Uterus (tissue), 4 donors: ENCODE measurements around the gene TGFA. TPM values are rescaled to one million over a fixed set of nuclear protein-coding genes. Genes with fewer than 3 reads are reported as not detected.

Experiments
- DNase-seq, 2 donors: peaks; one replicate each; pipeline ENCODE4 v3.0.0-alpha.2; 2019 to 2020
- H3K27ac ChIP-seq, 2 donors: fragments of 200-600 bp; sonication (generic); 1 replicate in 1 of 2; 2 replicates in 1 of 2; pipeline ENCODE4 v1.5.1; 2016 to 2018
- H3K27me3 ChIP-seq, 2 donors: fragments of 200-600 bp; sonication (generic); one replicate each; pipeline ENCODE4 v1.5.1; 2018 to 2019; ENCODE audit warnings: control low read depth in 1 of 2
- H3K36me3 ChIP-seq, 2 donors: fragments of 200-600 bp; sonication (generic); one replicate each; pipeline ENCODE4 v1.5.1; 2019; ENCODE audit warnings: control low read depth in 1 of 2
- H3K4me1 ChIP-seq, 2 donors: fragments of 200-600 bp; sonication (generic); one replicate each; pipeline ENCODE4 v1.5.1; 2018 to 2019; ENCODE audit warnings: control low read depth in 1 of 2
- H3K4me3 ChIP-seq, 2 donors: fragments of 200-600 bp; sonication (generic); 1 replicate in 1 of 2; 2 replicates in 1 of 2; pipeline ENCODE4 v1.5.1; 2018 to 2019; ENCODE audit warnings: mild to moderate bottlenecking in 1 of 2
- H3K9me3 ChIP-seq, 2 donors: fragments of 200-600 bp; sonication (generic); one replicate each; pipeline ENCODE4 v1.5.1; 2019; ENCODE audit warnings: control low read depth in 1 of 2
- CTCF ChIP-seq, 4 experiments: fragments of 200-600 bp in 2 of 4; fragments of 450-650 bp in 2 of 4; sonication (generic) in 2 of 4; IDR thresholded peaks; one replicate each; pipeline ENCODE4 v1.5.1; 2016 to 2019; ENCODE audit warnings: antibody characterized with exemption in 4 of 4, mild to moderate bottlenecking in 2 of 4, moderate library complexity in 1 of 4
- POLR2A ChIP-seq, 2 donors: fragments of 450-650 bp; IDR thresholded peaks; one replicate each; pipeline ENCODE4 v1.6.1; 2016; ENCODE audit warnings: antibody characterized with exemption in 2 of 2, mild to moderate bottlenecking in 1 of 2, moderate library complexity in 1 of 2
- intact Hi-C: fragments of 100-400 bp; cut with DNase I; formaldehyde crosslinking; loops from one replicate; pipeline ENCODE4 v1.15.1; 2023; ENCODE audit warnings: low total_unique reads
- total RNA-seq, 4 donors: library from RNA; depleted of rRNA in 3 of 4; stranded (reverse); fragments of >200 nt in 3 of 4; gene quantifications; one replicate each; pipeline versions ENCODE4 v1.1.0 to v1.2.4, GENCODE V29; 2014 to 2023
- donor health status: DM: yes; HTN: yes; CAD: no.

TGFA gene
- total RNA-seq, 4 donors from 2014 or later = 1.5 to 3.7 (median 1.6) TPM; not detected in 1

DNA sequence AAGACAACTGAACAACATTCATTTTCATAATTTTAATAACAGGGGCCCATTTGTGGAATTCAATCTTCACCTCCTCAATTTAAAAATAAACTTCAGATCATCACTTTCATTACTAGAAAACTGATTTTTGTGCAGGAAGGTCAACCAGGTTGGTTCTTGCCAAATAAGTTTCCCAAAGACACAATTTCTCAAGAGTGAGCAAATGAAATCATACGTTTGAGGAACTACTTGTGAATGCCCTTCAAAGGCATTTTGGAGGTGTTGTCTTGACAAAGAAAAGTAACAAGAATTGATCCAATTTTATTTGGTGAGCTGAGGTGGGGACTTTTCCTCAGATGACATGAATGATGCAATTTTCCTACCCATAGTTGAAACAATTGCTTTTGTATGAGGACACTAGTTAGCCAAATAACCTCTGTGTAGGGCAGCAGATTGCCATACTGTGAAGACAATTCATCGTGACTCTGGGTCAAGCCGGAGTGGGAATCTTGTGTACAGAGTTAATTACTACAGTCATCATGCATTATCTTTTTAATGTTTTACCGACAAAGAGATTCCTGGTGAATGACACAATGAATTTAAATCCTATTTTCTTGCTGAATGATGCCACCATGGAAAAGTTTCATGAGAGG lies 121.8 kb downstream of the TGFA start:
- Histone ChIP-seq H3K27me3 (no peaks in the 10 kb centered on the region), H3K4me3 (no peak overlapping the region), H3K9me3 (no peaks in the 10 kb centered on the region), H3K27ac (no peak overlapping the region), H3K36me3 (no peaks in the 10 kb centered on the region), H3K4me1 (no peaks in the 10 kb centered on the region)
- DNase-seq = no peak
- TF ChIP-seq POLR2A (IDR thresholded peaks at IDR 0.05) = no peak
- TF ChIP-seq CTCF (IDR thresholded peaks at IDR 0.05) = no peak
- intact Hi-C loops = no loop called here

DNA sequence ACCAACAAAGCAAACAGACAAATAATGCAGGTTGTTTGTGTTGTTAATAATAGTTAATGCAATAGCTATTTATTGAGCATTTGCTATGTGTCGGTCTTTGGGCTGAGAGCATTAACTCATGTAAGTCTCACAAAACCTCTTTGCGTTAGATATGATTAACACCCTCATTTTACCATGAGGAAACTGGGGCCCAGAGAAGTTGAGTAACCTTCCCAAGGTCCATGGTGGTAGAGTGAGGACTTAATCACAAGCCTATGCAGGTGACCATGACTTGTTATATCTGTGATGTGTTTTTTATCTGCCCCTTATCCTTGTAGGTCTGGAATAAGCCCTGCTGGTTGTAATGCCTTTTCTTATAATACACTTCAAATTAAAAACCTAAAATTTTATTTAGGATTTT lies 127.3 kb downstream of the TGFA start:
- Histone ChIP-seq H3K4me1 (no peaks in the 10 kb centered on the region), H3K4me3 (no peak overlapping the region), H3K36me3 (no peaks in the 10 kb centered on the region), H3K27ac (no peak overlapping the region), H3K27me3 (no peaks in the 10 kb centered on the region), H3K9me3 (no peaks in the 10 kb centered on the region)
- no peak for DNase-seq
- intact Hi-C loops = no loop called here
- TF ChIP-seq CTCF (IDR thresholded peaks at IDR 0.05) = no peak
- TF ChIP-seq POLR2A (IDR thresholded peaks at IDR 0.05) = no peak

- Histone ChIP-seq H3K27me3 (no peaks in the 10 kb centered on the region), H3K36me3 (no peaks in the 10 kb centered on the region), H3K4me1 (no peaks in the 10 kb centered on the region), H3K27ac (no peak overlapping the region), H3K9me3 (no peaks in the 10 kb centered on the region), H3K4me3 (no peak overlapping the region)
- no peak for DNase-seq
- intact Hi-C loops = no loop called here
- no peak for TF ChIP-seq POLR2A (IDR thresholded peaks at IDR 0.05)
Observed at GRCh38 chr2:70425682-70426301, 127.8 kb downstream of the TGFA start.

- no peaks in the 10 kb centered on the region for H3K9me3 ChIP-seq
- H3K36me3 ChIP-seq = no peaks in the 10 kb centered on the region
- H3K27me3 ChIP-seq = no peaks in the 10 kb centered on the region
- TF ChIP-seq CTCF (IDR thresholded peaks at IDR 0.05) = no peak
- TF ChIP-seq POLR2A (IDR thresholded peaks at IDR 0.05) = no peak
- no peaks in the 10 kb centered on the region for H3K4me1 ChIP-seq
- no peak for DNase-seq
- H3K4me3 ChIP-seq = no peak overlapping the region
- intact Hi-C loops = no loop called here
- no peak overlapping the region for H3K27ac ChIP-seq
Observed at GRCh38 chr2:70420740-70421139, 132.9 kb downstream of the TGFA start.

GRCh38 chr2:70420143-70420542 lies 133.5 kb downstream of the TGFA start:
- DNase-seq = no peak
- no peak for TF ChIP-seq POLR2A (IDR thresholded peaks at IDR 0.05)
- no peak for TF ChIP-seq CTCF (IDR thresholded peaks at IDR 0.05)
- Histone ChIP-seq H3K27me3 (no peaks in the 10 kb centered on the region), H3K4me1 (no peaks in the 10 kb centered on the region), H3K4me3 (no peak overlapping the region), H3K9me3 (no peaks in the 10 kb centered on the region), H3K36me3 (no peaks in the 10 kb centered on the region), H3K27ac (no peak overlapping the region)
- intact Hi-C loops = no loop called here
